GM19455 (cell line): ENCODE results near the gene SULF2.

Experiments used
- ATAC-seq: cut with Tn5 transposase; IDR thresholded peaks from one replicate; pipeline ENCODE4 v1.9.1; 2021; ENCODE audit not compliant: unreplicated experiment

Gene SULF2

GRCh38 chr20:47785854-47786764 lies 828 bp upstream of the SULF2 start:
- ATAC-seq = no peak

DNA sequence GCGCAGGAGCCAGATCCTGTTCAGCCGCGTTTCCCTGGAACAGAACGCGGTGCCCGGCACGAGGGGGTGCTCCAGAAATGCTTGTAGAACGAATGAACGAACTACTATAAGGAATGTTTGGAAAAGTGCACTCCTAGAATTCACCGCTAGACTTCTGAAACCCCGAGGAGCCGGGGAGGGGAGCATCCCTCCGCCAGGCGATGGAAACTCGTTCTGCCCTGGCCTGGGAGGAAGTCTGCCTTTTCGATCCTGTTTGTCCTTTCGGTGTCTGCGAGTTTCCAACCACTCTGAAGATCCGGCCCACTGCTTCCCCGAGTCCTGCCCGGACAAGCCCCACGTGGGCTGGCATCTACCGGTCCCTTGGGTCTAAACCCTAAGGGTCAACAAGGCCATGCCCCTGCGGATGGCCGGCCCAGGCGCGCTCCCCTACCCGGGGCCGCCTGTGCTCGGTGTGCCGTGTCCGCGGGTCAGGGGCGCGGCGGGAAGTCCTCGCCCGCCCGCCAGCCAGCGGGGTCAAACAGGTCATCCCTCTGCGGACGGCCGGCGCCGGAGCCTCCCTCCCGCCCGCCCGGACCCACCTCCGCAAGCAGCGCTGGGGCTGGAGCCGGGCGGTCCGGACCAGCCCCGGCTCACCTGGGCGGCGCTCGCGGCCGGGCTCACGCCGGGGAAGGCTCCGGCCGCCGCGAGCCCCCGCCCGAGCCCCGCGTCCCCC lies 526 bp downstream of the SULF2 start:
- no peak for ATAC-seq

GRCh38 chr20:47783828-47784598 lies 1.3 kb downstream of the SULF2 start:
- ATAC-seq = no peak

- ATAC-seq = no peak
These were observed 2.2 kb downstream of the SULF2 start for GRCh38 chr20:47782920-47783552.

DNA sequence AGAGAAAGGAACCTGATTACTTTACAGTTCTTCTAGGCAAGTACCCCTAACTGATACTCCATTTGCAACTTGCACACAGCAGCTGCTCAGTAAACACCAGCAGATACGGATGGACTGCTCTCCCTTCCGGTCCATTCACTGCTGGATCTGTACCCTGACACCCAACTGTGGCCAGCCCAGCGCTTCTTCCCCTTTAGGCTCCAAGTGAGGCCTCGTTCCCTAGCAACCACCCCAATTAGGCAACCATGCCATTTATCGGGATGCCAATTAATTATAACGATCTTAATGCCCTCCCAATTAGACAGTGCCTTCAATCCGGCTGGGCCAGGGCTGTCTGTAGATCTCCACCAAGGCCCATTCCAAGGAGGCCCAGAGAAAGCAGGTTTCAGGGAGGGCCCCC lies 3.2 kb downstream of the SULF2 start:
- no peak for ATAC-seq

DNA sequence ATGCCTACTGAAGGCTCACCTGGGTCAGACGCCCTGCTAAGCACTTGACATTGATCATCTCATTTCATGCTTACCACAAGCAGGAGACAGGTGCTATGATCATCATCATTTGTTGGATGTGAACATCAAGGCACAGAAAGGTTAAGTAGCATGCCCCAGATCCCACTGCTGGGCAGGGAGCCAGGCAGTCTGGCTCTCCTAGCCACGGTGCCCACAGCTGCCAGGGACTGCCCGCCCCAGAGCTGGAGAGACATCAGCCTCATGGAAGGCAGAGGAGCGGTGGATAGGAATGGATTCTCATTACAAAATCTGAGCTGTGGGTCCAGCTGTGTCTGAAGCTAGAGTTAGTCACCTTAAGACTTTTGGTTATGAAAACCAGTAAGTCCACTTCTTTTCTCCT lies 3.6 kb downstream of the SULF2 start:
- ATAC-seq = no peak

DNA sequence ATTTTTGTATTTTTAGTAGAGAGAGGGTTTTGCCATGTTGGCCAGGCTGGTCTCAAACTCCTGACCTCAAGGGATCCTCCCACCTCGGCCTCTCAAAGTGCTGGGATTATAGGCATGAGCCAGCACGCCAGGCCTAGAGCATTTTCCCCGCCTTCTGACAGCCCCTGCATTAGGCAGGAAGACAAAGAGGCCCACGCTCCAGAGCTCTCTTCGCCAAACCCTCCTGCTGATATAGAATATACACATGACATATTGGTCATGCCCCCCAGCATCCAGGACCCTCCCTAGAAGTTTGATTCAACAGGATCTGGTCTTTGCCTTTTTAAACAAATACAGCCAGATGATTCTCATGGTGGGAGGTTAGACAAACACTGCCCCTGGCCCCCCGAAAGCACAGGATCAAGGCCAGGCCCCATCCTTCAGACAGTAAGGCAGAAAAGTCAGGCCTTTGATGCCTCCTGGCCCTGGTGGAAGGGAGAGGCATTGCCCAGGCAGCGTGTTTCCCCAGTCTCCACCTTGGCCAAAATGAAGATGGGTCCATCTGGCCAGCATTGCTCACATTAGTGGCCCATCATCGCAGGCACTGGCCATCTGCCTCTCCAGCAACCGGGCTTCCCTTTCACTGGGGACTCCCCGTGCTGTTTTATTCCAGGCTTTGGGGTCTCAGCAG lies 4.4 kb downstream of the SULF2 start:
- ATAC-seq = no peak

- no peak for ATAC-seq
These were observed 6.6 kb downstream of the SULF2 start for GRCh38 chr20:47778398-47779354.

- ATAC-seq = no peak
These were observed 8.1 kb downstream of the SULF2 start for GRCh38 chr20:47777220-47777619.

DNA sequence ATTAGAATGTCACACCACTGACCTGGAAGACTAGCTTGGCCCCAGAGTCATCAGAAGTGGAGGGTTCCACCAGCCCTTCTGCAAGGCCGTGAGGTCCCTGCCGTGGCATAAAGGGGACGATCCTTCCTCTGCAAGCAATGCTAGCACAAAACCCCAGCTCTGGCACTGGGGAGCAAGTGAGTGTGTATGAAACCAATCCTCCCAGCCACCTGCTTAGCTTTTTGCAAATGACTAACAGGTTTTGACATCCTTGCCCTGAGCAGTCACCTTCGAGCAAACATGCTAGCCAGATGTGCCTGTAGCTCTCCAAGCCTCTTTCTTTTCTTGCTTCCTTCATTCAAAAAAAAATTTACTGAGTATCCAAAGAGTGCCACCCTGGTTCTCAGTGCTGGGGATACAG lies 8.6 kb downstream of the SULF2 start:
- no peak for ATAC-seq

- ATAC-seq = no peak
These were observed 9.4 kb downstream of the SULF2 start for GRCh38 chr20:47775841-47776240.

DNA sequence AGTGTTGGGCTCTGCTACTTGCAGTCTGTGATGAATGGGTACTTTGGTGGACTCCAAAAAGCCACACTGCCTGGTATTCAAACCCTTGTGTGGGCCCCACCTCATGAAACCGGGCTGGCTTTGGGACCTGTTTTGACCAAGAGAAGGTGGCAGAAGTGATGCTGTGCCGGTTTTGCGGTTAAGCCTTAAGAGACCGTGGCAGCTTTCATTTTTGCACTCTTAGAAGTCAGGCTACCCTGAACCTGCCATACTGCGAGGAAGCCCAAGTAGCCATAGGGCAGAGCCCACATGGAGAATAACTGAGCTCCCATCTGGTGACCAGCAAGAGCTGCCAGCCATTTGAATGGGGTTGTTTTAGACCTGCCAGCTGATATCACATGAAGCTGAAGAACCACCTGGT lies 10.2 kb downstream of the SULF2 start:
- no peak for ATAC-seq

- ATAC-seq = no peak
These were observed 11.0 kb downstream of the SULF2 start for GRCh38 chr20:47774131-47774777.

DNA sequence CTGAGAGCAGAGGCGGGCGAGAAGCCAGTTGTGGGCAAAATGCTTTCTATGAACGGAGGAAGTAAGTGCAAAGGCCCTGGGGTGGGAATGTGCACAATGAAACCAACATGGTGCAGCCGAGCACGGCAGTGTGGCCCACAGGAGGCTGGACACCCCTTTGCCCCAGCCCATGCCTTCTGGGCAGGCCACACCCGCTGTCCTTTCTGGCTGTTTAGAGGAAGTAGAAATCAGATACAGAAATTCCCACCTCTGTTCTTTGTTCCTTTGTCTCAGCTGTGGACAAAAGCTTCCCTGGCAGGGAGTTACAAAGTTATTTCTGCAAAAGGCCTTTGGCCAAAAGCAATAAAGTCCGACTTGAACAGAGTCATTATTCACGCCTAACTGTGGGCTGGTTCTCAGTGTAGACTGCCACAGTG lies 11.9 kb downstream of the SULF2 start:
- no peak for ATAC-seq

- no peak for ATAC-seq
These were observed 14.3 kb downstream of the SULF2 start for GRCh38 chr20:47770935-47771334.

DNA sequence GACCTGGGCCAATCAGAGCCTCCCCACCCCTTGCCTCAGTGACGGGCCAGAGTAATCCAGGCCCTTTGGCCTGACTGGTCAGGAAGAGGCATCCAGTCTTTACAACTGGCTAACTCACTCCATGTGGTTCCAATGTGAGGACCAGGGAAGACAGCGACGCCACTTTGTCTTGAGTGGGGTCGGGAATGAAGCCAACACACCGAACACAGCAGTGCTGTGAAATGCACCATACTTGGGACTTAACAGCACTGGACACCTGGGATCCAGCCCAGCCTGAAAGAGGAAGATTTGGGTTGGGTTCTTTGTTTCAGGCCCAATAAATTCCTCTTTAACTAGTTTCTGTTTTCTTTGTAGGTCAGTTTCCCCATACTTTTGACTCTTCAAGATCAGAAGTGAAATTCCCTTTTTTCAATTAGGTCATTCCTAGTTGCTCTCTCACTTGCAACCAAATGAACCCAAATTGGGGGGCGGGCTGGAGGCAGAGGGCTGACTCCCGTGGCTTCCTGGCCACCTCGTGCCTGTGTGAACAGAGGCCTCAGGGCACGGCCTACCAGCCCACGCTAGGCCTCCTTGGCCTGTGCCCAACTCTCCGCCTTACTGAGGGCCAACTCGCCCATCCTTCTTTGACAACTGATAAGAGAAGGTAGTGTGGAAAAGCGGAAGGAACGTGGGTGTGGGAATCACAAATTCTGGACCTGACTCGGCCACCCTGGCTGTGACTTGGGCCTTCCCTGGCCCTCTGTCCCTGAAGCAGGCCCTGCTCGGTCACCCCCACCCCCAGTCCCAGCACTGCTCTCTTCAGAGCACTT lies 17.1 kb downstream of the SULF2 start:
- no peak for ATAC-seq

- no peak for ATAC-seq
These were observed 19.3 kb downstream of the SULF2 start for GRCh38 chr20:47765691-47766594.
